Stomach (tissue), 4 donors: Measurements from ENCODE around the gene RIC8A.
"Not testable (repeated sequence)": the region's sequence is repeated elsewhere in the genome, so short reads cannot be mapped to it uniquely, and the experiment has no call there.

ENCODE experiments used
- POLR2A ChIP-seq, 4 donors: fragments of 450-650 bp; IDR thresholded peaks; one replicate each; pipeline ENCODE4 v1.6.1; 2016; ENCODE audit warnings: antibody characterized with exemption in 4 of 4, control low read depth in 2 of 4, mild to moderate bottlenecking in 1 of 4, moderate library complexity in 1 of 4
- POLR2AphosphoS5 ChIP-seq, 3 donors: sonication (generic); formaldehyde crosslinking; IDR thresholded peaks; one replicate each; pipeline ENCODE4 v1.6.1; 2016; ENCODE audit warnings: antibody characterized with exemption in 3 of 3
- TF ChIP-seq, protein P1 (sequence below), 7 experiments: fragments of 450-650 bp in 4 of 7; fragments of 200-600 bp in 3 of 7; sonication (generic) in 3 of 7; IDR thresholded peaks; one replicate each; pipeline ENCODE4 v1.5.1; 2016 to 2019; ENCODE audit warnings: antibody characterized with exemption in 7 of 7, control low read depth in 2 of 7, mild to moderate bottlenecking in 1 of 7

DNA sequence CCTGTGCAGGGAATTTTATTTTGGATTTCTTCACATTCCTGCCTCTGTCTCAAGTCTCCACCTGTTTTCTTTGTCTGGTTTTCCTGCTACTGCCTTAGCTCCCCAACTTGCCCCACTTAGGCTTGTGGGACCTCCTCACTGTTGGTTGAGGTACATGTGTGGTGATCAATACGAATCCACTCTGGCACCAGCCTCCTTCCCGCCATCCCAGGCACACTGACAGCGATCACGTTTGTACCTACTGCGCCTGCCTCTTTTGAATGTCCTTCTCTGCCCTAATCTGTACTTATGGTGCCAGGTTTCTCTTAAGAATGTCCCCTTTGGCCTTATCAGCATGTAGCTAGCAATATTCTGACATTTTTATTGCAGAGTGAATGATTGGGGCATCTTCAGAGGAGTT is 17.0 kb upstream of the RIC8A start:
- TF ChIP-seq, protein P1, sequence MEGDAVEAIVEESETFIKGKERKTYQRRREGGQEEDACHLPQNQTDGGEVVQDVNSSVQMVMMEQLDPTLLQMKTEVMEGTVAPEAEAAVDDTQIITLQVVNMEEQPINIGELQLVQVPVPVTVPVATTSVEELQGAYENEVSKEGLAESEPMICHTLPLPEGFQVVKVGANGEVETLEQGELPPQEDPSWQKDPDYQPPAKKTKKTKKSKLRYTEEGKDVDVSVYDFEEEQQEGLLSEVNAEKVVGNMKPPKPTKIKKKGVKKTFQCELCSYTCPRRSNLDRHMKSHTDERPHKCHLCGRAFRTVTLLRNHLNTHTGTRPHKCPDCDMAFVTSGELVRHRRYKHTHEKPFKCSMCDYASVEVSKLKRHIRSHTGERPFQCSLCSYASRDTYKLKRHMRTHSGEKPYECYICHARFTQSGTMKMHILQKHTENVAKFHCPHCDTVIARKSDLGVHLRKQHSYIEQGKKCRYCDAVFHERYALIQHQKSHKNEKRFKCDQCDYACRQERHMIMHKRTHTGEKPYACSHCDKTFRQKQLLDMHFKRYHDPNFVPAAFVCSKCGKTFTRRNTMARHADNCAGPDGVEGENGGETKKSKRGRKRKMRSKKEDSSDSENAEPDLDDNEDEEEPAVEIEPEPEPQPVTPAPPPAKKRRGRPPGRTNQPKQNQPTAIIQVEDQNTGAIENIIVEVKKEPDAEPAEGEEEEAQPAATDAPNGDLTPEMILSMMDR (IDR thresholded peaks at IDR 0.05) = not testable (repeated sequence)
- TF ChIP-seq POLR2A, POLR2AphosphoS5 (IDR thresholded peaks at IDR 0.05): not testable (repeated sequence)
